GM21423 (cell line): Measurements from ENCODE around the gene FN3K.
"Not testable (repeated sequence)": the region's sequence is repeated elsewhere in the genome, so short reads cannot be mapped to it uniquely, and the experiment has no call there.

Experiments used
- ATAC-seq: cut with Tn5 transposase; IDR thresholded peaks from one replicate; pipeline ENCODE4 v1.9.1; 2021; ENCODE audit warnings: mild to moderate bottlenecking, moderate library complexity; ENCODE audit not compliant: unreplicated experiment

Gene FN3K

DNA sequence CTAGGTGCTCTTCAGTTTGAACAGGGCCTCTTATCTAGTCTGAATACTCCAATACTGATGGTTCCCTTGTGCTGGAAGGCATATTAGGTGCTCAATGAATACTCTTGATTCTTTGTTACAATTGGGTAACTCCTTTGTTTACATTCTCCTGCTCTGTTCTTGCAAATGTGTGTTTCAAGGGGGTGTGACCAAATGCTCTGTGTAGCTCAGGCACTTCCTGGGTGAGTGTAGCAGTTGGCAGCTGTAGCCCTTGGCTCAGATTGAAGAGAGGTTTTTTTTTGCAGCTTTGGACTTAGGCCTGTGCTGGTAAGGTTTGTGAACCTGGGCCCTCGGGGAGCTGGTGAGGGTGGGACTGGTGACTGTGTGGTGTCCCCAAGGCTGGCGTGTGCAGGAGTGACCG is 36.6 kb downstream of the FN3K start:
- ATAC-seq, result no peak

DNA sequence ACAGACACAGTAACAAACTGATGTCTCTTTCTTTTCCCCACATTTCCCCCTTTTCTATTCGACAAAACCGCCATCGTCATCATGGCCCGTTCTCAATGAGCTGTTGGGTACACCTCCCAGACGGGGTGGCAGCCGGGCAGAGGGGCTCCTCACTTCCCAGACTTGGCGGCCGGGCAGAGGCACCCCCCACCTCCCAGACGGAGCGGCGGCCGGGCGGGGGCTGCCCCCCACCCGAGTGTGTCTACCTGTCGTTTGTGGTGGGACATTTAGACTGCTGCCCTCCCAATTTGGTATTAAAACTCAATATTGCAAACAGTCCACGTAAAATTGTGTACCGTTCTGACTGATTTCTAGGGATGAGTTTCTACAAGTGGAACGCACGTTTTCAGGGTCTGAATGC is 39.0 kb downstream of the FN3K start:
- ATAC-seq, result not testable (repeated sequence)

DNA sequence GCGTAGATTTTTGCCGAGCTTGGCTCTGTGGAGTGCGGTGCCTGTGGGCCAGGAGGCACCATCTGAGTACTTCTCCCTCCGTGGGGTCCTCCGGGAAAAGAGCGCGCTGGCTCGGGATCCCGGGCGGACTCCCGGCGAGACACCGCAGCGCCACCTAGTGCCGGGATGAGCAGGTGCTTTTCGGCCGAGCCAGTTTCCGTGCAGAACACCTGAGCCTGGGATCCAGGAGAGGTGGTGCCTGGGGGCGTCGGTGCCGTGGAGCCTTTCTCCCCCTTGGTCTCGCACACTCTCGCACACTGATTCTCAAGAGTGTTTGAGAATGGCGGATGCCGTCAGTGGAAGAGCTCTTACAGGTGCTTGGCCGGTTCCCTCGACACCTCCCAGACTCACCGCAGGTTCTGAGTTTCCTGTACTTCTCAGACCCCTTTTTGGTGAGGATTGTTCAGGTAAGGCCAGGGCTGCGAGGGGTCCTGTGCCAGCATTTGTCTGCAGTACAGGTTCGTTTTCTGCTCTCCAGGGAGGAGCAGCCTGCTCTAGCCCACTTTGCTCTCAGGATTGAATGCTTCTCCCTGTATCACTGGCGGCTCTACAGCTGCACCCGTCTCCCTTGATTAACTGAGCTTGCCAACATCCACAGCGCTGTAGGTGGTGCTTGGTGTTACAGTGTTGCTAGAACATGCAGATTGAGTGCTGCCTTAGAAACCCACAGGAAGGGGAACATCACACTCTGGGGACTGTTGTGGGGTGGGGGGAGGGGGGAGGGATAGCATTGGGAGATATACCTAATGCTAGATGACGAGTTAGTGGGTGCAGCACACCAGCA is 39.8 kb downstream of the FN3K start:
- ATAC-seq, result no peak

DNA sequence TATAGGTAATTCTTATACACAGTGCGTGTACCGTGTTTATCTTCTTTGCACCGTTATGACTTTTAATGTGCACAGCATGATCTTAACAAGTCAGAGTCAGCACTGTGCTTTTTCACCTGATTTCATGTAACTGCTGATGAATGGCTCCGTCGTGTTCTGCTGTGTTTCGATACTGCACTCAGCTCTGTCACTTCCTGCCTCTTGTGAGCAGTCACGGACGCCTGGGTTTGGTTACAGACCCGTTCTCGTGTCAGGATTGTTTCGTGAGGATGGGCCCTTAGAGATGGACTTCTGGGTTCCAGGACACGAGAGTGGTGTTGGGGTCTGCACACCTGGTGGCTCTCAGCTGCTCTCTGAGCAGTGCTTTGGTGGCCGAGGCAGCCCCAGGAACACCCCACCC is 41.0 kb downstream of the FN3K start:
- ATAC-seq, result no peak

DNA sequence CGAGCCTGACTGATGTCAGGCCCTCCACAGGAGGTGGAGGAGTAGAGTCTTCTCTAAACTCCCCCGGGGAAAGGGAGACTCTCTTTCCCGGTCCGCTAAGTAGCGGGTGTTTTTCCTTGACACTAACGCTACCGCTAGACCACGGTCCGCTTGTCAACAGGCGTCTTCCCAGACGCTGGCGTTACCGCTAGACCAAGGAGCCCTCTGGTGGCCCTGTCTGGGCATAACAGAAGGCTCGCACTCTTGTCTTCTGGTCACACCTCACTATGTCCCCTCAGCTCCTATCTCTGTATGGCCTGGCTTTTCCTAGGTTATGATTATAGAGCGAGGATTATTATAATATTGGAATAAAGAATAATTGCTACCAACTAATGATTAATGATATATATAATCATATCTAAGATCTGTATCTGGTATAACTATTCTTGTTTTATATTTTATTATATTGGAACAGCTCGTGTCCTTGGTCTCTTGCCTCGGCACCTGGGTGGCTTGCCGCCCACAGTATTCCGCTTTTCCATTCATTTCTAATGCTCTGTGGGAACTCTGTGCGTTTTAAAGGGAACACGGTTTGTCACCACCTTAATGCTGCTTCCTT is 42.5 kb downstream of the FN3K start:
- ATAC-seq, result not testable (repeated sequence)

DNA sequence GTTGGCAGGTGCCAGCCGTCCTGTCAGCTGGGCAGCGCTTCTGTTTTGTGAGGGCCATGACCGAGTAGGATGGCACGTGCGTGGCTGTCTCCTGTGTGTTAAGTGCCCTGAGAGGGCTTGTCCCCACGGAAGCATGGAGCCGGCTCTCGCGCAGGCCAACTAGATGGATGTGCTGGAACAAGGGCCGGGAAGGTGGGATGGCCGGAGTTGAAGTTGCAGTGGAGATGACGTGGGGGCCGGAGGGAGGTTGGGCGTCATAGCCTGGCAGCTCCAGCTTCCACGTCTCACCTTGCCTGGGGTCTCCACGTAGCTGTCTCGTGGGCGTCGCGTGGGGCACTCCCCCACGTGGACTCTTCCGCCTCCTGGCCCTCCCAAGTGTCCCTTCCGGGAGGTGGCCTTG is 44.1 kb downstream of the FN3K start:
- ATAC-seq, result no peak

DNA sequence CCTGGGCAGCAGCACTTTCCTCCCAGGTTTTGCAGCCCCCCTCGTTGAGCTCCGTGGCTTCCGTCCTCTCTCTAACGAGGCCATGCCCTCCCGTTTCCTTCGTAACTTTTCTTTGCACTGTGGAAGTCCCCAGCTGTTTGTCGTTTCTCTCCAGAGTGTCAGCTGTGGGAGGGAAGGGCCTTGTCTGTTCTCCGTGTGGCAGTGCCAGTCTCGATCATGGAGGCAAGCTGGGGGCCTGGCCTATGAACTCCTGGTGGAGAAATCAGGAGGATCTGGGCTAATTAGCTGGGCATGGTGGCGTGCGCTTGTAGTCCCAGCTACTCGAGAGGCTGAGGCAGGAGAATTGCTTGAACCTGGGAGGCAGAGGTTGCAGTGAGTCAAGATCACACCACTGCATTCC is 44.8 kb downstream of the FN3K start:
- ATAC-seq, result no peak

DNA sequence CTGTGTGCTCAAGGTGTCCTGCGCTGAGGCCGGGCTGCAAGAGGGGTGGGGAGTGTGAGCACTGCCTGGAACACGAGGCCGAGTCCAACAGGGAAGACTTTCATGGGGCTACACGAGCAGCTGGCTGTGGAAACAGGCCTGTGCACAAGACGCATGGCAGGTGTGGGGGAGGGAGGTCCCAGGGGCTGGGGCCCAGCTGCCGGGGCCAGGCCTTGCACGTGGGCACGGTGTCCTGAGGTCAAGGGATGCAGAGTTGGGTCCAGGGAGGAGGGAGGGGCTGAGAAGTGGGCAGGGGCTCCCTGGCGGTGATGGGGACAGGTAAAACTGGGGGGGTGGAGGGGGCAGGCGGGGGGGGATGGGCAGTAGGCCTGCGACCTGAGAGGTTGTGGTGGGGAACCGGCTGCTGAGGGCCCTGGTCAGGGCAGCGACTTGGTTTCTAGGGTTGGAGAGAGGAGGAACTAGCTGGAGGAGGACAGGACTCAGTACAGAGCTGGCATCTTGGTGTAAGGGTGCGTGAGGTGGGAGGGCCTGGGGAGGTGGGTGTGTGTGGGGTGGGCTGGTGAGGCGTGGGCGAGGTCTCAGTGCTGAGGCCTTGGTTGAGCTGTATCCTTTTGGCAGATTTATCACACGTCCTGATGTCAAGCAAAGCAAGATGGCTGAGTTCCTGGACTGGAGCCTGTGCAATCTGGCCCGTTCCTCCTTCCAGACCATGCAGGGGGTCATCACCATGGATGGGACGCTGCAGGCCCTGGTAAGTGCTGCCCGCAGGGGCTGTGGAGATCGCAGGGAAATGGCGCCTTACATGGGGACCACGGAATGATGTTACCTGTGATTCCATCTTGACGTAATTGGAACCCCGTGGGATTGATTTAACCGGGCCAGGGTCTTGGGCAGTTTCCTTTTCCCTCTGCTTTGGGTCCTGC is 45.8 kb downstream of the FN3K start:
- no peak for ATAC-seq

DNA sequence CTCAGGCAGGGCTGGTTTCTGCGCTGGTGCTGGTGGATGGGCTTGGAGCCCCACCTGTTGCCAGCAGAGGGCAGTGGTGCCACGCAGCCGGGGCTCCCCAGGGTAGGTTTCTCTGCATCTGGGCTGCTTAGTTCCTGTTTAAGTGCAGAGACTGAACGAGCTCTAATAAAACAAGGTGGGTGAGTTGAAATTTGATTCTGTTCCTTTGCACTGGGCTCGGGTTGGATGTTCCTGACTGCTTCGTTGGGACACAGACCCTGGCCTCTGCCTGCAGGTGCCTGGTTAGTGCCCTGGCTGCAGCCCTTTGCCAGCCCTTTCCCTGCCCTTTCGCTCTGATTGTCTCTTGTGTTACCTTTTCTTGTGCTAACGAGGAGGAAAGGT is 46.5 kb downstream of the FN3K start:
- ATAC-seq, result no peak

DNA sequence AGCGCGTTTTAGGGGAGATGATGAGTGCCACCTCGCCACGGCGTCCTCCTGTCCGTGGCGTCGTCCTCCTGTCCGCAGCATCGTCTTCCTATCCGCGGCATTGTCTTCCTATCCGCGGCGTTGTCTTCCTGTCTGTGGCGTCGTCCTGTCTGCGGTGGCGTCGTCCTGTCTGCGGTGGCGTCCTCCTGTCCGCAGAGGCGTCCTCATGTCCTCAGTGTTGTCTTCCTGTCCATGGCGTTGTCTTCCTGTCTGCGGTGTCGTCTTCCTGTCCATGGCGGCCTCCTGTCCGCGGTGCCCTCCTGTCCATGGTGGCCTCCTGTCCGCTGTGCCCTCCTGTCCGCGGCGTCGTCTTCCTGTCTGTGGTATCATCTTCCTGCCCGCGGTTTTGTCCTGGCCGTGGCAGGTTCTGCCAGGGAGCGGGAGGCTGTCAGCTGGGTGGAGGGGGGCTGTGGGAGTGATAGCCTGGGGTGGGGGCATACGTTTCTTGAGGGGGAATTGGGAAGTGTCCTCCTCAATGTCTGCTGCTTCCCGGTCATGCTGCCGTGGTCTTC is 47.3 kb downstream of the FN3K start:
- no peak for ATAC-seq

DNA sequence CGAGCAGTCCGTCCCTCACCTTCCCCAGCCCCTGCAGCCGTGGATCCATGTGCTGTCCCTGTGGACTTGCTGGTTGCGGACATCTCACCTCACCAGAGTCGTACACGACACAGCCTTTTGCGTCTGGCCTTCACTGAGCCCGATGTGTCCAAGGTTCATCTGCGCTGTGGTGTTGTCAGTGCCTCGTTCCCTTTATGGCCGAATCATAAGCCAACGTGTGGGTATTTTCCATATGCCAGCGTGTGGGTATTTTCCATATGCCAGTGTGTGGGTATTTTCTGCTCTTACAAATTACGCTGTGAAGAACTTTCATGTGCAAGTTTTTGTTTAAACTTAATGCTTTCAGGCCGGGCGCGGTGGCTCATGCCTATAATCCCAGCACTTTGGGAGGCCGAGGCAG is 48.1 kb downstream of the FN3K start:
- no peak for ATAC-seq

DNA sequence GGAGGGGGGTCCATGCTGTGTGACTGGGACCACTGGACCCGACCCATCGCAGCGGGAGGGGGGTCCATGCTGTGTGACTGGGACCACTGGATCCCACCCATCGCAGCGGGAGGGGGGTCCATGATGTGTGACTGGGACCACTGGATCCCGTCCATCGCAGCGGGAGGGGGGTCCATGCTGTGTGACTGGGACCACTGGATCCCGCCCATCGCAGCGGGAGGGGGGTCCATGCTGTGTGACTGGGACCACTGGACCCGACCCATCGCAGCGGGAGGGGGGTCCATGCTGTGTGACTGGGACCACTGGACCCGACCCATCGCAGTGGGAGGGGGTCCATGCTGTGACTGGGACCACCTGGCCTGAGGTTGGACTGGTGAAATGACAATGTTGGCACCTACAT is 50.2 kb downstream of the FN3K start:
- not testable (repeated sequence) for ATAC-seq

DNA sequence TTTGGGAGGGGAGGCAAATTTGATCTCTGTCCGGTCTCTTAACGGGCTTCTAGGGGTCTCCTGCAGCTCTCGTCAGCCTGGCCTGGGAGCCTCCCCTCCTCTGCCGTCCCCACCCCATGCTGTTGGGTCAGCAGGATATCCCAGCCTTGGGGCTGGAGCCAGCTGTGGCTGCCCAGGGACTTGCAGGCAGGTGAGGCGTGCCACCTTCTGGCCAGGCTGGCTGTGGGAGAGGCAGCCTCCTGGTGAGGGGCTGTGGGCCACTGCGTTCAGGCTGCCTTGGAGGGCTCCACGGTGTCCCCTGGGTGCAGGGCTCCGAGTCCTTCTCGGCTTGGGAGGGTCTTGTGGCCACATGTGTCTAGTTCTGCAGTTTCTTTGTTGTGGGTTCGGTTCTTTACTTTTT is 51.0 kb downstream of the FN3K start:
- ATAC-seq, result no peak

DNA sequence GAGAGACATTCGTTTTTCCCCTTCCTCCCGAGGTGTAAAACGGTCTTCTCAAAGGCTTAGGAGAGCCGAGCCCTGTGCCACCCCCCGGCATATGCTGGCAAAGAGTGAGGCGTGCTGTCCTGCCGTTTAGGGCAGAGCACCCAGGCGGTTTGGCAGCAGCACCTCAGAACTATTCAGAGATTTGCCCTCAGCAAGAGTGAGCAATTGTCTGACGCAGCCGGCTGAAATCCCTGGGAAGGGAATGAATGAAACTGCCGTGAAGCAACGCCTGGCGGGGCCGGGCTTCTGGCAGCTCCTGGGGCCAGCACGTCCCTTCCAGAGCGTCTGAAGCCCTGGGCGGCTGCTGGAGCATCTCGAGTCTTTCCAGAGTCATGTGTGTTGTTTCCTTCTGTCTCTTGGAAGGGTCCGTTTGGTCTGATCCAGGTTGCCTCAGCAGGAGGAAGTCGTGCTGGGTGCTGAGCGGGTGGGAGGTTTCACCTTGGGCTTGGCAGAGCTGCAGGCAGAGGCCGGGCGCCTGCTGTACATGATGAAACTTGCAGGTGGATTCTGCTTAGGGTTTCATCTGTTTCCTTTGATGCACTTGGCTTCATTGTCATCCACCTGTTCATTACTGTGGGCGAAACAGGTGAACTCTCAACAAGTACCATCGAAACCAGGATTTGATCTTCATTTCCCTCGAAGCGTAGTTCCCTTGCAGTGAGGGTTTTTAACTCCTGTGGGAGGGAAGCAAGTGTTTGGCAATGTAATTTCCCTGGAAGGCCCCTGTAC is 51.9 kb downstream of the FN3K start:
- no peak for ATAC-seq

DNA sequence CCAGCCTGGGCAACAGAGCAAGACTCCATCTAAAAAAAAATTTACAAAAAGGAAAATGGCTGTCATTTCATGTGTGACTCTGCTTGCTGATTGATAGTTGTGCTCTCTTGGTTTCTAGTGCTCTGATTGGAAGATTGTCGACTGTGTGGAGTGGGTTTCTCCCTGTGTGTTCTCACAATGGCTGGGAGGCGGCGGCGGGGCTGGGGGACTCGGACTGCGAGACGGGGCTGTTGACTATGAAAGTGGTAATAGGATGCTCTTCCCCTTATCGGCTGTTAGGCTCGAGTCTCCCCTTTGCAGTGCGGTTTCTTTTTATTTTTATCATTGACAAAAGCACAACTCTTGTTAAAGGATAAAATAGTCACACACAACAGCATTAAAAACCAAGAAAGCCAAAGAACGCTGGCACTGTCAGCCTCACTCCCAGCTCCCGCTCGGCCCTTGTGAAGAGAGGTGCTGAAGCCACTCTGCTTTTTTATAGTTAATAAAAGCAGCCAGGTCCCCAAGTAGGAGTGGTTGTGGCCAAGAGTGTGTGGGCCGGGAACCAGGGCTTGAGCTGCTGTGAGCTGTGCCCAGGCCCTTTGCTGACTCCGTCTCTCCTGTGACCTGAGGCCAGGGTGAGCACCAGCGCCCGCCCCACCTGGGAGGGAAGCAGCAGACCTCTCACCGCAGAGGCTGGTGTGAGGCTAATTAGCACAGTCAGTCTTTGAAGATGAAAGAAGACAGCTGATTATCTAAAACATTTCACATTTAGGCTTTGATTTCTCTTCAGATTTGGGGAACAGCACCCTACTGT is 53.0 kb downstream of the FN3K start:
- ATAC-seq, result no peak

DNA sequence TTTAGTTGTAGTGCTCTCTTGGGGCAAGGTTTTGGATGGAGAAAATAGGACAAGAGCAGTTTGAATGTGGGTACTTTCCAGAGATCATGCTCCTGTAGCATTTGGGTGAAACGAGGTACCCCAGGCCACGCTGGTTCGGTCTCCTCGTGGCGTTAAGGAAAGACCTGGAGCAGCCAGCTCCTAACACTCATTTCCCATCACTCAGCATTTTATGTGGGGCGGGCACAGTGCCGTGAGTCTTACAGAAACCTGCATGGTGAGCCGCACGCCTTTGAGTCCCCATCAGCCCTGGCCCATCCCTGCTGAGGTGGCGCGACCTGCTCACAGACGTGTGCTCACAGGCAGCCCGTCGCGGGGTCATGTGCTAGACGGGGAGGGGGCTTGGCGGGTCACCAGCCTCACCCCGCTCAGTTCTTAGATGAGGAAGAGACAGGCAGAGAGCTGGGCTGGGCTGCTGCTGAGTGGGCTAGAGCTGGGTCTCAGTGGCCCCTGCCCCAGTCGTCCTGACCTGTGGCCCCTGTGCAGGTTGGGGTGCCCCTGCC is 53.7 kb downstream of the FN3K start:
- ATAC-seq, result no peak

DNA sequence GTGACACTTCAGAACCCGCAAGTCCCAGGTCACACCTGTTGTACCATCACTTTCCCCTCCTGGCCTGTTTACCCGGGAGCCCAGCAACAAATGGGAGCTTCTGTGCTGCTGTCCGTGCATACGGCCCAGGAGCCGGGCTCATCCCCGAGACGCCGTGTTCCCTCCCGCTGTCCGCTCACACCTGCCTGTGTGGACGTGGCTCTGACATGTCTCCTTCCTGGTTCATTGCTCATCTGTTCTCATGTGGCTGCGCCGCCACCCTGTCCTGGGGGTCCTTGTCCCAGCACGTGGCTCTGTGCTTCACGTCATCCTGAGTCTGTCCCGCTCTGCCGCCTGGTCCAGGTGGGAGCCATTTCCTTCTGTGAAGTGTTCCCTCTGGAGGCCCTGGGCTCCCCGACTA is 54.4 kb downstream of the FN3K start:
- ATAC-seq, result no peak

DNA sequence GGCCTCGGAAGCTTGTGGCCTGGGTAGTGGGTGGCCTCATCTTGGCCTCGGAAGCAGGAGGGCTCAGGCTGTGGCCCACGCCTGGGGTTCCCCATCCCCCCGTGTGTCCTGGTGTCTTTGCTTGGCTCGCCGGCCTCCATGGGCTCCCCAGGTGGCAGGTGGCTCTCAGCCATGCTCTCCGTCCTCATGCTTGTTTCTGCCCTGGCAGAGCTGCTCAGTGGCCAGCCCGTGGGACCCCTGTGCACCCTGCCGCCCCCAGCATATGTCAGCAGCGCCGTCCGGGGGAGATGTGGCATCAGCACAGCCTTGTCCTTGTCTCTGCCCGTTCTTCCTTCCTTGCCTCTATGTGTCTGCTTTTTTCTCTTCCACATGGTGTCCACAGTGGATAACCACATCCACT is 55.0 kb downstream of the FN3K start:
- no peak for ATAC-seq

DNA sequence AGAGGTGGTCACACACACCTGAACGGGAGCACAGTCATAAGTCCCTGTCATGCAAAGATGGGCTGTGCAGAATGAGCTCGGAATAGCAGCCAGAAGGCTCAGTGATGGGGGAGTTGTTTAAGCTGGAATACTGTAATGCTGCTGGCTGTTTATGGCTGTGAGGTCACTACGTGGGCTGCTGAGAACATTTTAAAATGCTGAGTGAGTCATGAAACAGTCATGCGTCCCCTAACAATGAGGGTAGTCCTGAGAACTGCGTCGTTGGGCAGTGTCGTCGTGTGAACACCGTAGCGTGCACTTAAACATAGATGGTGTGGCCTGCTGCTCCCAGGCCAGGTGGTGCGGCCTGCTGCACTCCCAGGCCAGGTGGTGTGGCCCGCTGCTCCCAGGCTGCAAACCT is 56.1 kb downstream of the FN3K start:
- no peak for ATAC-seq
